ENCODE results near the gene CNOT1. TPM values are rescaled to one million over a fixed set of nuclear protein-coding genes. Genes with fewer than 3 reads are reported as not detected.
"Not testable (repeated sequence)": the region's sequence is repeated elsewhere in the genome, so short reads cannot be mapped to it uniquely, and the experiment has no call there.

The CNOT1 gene
- total and polyA plus RNA-seq, 10 donors, result 51.5 to 199 (median 180) TPM

DNA sequence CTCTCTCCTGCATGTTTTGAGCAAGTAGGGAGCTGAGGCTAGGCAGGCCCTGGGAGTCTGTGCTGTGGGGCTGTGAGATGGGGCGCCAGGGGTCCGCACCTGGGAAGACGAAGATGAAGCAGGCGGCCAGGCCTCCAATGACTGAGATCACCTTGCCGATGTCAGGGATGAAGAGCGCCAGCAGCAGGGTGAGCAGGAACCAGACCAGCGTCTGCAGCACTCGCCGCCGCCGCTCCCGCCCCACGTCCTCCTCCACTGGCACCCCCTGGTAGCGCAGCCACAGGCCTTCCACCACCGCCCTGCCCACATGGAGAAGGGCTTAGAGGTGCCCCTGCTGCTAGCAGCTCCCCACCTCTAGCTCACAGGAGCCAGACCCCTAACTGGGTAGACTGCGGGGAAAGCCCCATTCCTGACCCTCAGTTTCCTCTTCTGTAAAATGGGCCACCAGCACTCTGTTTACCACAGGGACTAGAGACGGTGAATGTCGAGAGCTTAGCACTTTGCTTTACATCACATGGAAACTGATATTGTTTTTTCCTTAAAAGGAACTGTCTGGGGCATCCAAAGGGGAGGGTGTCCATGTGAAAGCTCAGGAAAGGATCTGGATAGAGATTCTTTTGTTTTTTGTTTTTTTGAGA is 41.4 kb upstream of the CNOT1 start:
- 92 to 97% (median 95%) methylated on average over 12 to 18 of the region's 18 CpGs for WGBS, 5 donors

GRCh38 chr16:58670177-58670576 is 40.6 kb upstream of the CNOT1 start:
- H3K4me1 ChIP-seq, result no peaks in the 10 kb centered on the region
- peaks cover 0 to 83% (median 26%) of the 10 kb centered on the region in 6 donors for H3K36me3 ChIP-seq
- TF ChIP-seq POLR2AphosphoS5 (IDR thresholded peaks at IDR 0.05), result no peak
- TF ChIP-seq POLR2A (IDR thresholded peaks at IDR 0.05), result no peak
- TF ChIP-seq, protein P1, sequence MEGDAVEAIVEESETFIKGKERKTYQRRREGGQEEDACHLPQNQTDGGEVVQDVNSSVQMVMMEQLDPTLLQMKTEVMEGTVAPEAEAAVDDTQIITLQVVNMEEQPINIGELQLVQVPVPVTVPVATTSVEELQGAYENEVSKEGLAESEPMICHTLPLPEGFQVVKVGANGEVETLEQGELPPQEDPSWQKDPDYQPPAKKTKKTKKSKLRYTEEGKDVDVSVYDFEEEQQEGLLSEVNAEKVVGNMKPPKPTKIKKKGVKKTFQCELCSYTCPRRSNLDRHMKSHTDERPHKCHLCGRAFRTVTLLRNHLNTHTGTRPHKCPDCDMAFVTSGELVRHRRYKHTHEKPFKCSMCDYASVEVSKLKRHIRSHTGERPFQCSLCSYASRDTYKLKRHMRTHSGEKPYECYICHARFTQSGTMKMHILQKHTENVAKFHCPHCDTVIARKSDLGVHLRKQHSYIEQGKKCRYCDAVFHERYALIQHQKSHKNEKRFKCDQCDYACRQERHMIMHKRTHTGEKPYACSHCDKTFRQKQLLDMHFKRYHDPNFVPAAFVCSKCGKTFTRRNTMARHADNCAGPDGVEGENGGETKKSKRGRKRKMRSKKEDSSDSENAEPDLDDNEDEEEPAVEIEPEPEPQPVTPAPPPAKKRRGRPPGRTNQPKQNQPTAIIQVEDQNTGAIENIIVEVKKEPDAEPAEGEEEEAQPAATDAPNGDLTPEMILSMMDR (IDR thresholded peaks at IDR 0.05 in 8 of 11, conservative IDR thresholded peaks at IDR 0.05 in 3 of 11), result no peak
- H3K4me3 ChIP-seq, result no peak overlapping the region
- H3K27ac ChIP-seq, result no peak overlapping the region
- intact Hi-C loops (cut with DNase I; ENCODE audit: low total_unique reads), result no loop called here
- no peak for DNase-seq
- H3K27me3 ChIP-seq (replicated peaks in 1 of 7), result no peaks in the 10 kb centered on the region
- no peaks in the 10 kb centered on the region for H3K9me3 ChIP-seq

More for the DNA sequence above, 41.4 kb upstream of the CNOT1 start:
- TF ChIP-seq POLR2AphosphoS5 (IDR thresholded peaks at IDR 0.05) (peak in 1 of 3 donors; percentile 24), POLR2A (IDR thresholded peaks at IDR 0.05) (no peak)
- TF ChIP-seq, protein P1 (IDR thresholded peaks at IDR 0.05 in 8 of 11, conservative IDR thresholded peaks at IDR 0.05 in 3 of 11), result no peak
- Histone ChIP-seq H3K27ac (no peak overlapping the region), H3K27me3 (replicated peaks in 1 of 7) (no peaks in the 10 kb centered on the region), H3K9me3 (no peaks in the 10 kb centered on the region), H3K4me1 (no peaks in the 10 kb centered on the region), H3K4me3 (no peak overlapping the region), H3K36me3 (peaks cover 0 to 88% (median 33%) of the 10 kb centered on the region in 6 donors)
- no peak for DNase-seq
- intact Hi-C loops (cut with DNase I; ENCODE audit: low total_unique reads), result no loop called here

- peak in 1 of 3 donors; percentile 10 for TF ChIP-seq POLR2AphosphoS5 (IDR thresholded peaks at IDR 0.05)
- TF ChIP-seq, protein P1 (IDR thresholded peaks at IDR 0.05 in 8 of 11, conservative IDR thresholded peaks at IDR 0.05 in 3 of 11), result no peak
- Histone ChIP-seq H3K27ac (no peak overlapping the region), H3K4me1 (no peaks in the 10 kb centered on the region)
Observed at GRCh38 chr16:58665200-58665599, 35.6 kb upstream of the CNOT1 start.

GRCh38 chr16:58661199-58661830 is 31.7 kb upstream of the CNOT1 start:
- no peak for DNase-seq
- no peak for TF ChIP-seq POLR2AphosphoS5 (IDR thresholded peaks at IDR 0.05)
- TF ChIP-seq, protein P1 (IDR thresholded peaks at IDR 0.05 in 8 of 11, conservative IDR thresholded peaks at IDR 0.05 in 3 of 11), result peak in 9 of 11 experiments; percentile 5 to 64 (median 45)
- no peak for TF ChIP-seq POLR2A (IDR thresholded peaks at IDR 0.05)
- H3K27ac ChIP-seq, result no peak overlapping the region
- intact Hi-C loops (cut with DNase I; ENCODE audit: low total_unique reads), result no loop called here
- H3K36me3 ChIP-seq, result peaks cover 0 to 6% (median 0%) of the 10 kb centered on the region in 6 donors
- no peak overlapping the region for H3K4me3 ChIP-seq
- H3K27me3 ChIP-seq (replicated peaks in 1 of 7), result no peaks in the 10 kb centered on the region
- no peaks in the 10 kb centered on the region for H3K9me3 ChIP-seq
- no peaks in the 10 kb centered on the region for H3K4me1 ChIP-seq
- WGBS, 5 donors, result 37 to 52% (median 45%) methylated on average over 11 to 12 of the region's 12 CpGs

More at GRCh38 chr16:58665200-58665599, 35.6 kb upstream of the CNOT1 start:
- intact Hi-C loops (cut with DNase I; ENCODE audit: low total_unique reads), result no loop called here
- no peak for DNase-seq
- Histone ChIP-seq H3K36me3 (peaks cover 0 to 35% (median 10%) of the 10 kb centered on the region in 6 donors), H3K9me3 (no peaks in the 10 kb centered on the region), H3K4me3 (no peak overlapping the region), H3K27me3 (replicated peaks in 1 of 7) (no peaks in the 10 kb centered on the region)
- 84 to 95% (median 87%) methylated on average over 8 of the region's 8 CpGs for WGBS, 5 donors

DNA sequence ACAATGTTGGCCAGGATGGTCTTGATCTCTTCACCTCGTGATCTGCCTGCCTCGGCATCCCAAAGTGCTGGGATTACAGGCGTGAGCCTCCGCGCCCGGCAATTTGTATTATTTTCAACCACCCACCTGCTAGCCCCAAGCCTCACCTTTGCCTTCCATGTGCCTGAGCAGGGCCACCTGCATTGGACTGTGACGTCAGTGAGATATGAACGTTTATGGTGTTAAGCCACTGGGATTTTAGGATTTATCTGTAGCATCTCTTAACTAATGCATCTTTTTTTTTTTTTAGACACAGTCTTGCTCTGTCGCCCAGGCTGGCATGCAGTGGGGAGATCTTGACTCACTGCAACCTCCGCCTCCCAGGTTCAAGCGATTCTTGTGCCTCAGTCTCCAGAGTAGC is 30.3 kb upstream of the CNOT1 start:
- H3K9me3 ChIP-seq; H3K27me3 ChIP-seq (replicated peaks in 1 of 7); DNase-seq; H3K27ac ChIP-seq; H3K4me3 ChIP-seq; H3K4me1 ChIP-seq; H3K36me3 ChIP-seq; intact Hi-C loops (cut with DNase I; ENCODE audit: low total_unique reads): not testable (repeated sequence)
- 89 to 92% (median 90%) methylated on average over 11 of the region's 11 CpGs for WGBS, 5 donors

Data from spleen (tissue), 11 donors.